Measurements from ENCODE around the gene ATP1A2.

GRCh38 chr1:160120797-160121196 lies 5.2 kb downstream of the ATP1A2 start:
- TF ChIP-seq CTCF (IDR thresholded peaks at IDR 0.05) (no peak), POLR2A (IDR thresholded peaks at IDR 0.05) (no peak)
